PFSK-1 (cell line): ENCODE measurements around the gene MAP6.

Source experiments
- FOXP2 ChIP-seq: optimal IDR thresholded peaks from 2 replicates; pipeline ENCODE3; 2011; ENCODE audit warnings: borderline replicate concordance, control low read depth, inconsistent platforms; ENCODE audit not compliant: insufficient read depth; ENCODE audit errors: extremely low read length, extremely low read depth
- POLR2AphosphoS5 ChIP-seq: IDR thresholded peaks from 2 replicates; pipeline ENCODE4 v1.6.1; 2012; ENCODE audit warnings: low read depth, mild to moderate bottlenecking, control low read depth, low read length, moderate library complexity
- SIN3A ChIP-seq: IDR thresholded peaks from 2 replicates; pipeline ENCODE4 v1.6.1; 2012; ENCODE audit warnings: mild to moderate bottlenecking, low read length, moderate library complexity, borderline replicate concordance; ENCODE audit not compliant: insufficient read depth
- TAF1 ChIP-seq: IDR thresholded peaks from 2 replicates; pipeline ENCODE4 v1.6.1; 2012; ENCODE audit warnings: low read length, control low read depth, borderline replicate concordance; ENCODE audit not compliant: insufficient read depth
- TF ChIP-seq, protein P1 (sequence below), 2 experiments: IDR thresholded peaks; 2 replicates each; pipeline versions ENCODE4 v1.6.1 to v1.8.0; 2011 to 2012; ENCODE audit warnings: low read depth in 2 of 2, low read length in 2 of 2, control low read depth in 1 of 2, inconsistent platforms in 1 of 2, mild to moderate bottlenecking in 1 of 2, moderate library complexity in 1 of 2; ENCODE audit not compliant: insufficient read depth in 1 of 2

The MAP6 gene

DNA sequence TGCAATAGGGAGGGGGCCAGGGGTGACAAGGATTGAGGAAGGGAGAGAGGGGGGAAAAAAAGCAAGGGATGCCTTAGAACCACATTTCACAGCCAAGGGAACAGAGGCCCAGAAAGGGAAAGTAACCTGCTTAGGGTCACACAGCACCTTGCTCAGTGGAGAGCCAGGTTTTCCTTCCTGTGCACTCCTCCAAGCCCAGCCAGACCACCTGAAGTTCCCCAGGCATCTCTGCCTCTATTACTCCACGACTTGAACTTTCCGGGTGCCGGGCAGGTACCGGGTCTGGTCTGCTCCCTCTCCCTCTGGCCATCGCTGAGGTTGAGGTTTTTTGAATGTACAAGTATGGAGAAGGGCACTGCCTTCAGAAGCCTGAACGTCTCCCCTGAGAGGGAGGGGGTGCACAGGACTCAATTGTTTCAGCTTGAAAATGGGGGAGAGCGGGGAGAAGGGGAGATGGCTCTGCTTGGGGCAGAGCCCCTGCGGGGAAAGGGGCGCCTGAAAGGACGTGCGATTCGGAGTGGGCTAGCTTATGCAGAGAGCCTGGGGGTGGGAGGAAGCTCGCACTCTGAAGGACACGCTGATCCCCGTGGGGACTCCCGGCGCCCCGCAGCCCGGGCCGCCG, 107.3 kb downstream of the MAP6 start:
- TF ChIP-seq SIN3A (no peak), FOXP2 (no peak), TAF1 (no peak), POLR2AphosphoS5 (no peak)
- TF ChIP-seq, protein P1, sequence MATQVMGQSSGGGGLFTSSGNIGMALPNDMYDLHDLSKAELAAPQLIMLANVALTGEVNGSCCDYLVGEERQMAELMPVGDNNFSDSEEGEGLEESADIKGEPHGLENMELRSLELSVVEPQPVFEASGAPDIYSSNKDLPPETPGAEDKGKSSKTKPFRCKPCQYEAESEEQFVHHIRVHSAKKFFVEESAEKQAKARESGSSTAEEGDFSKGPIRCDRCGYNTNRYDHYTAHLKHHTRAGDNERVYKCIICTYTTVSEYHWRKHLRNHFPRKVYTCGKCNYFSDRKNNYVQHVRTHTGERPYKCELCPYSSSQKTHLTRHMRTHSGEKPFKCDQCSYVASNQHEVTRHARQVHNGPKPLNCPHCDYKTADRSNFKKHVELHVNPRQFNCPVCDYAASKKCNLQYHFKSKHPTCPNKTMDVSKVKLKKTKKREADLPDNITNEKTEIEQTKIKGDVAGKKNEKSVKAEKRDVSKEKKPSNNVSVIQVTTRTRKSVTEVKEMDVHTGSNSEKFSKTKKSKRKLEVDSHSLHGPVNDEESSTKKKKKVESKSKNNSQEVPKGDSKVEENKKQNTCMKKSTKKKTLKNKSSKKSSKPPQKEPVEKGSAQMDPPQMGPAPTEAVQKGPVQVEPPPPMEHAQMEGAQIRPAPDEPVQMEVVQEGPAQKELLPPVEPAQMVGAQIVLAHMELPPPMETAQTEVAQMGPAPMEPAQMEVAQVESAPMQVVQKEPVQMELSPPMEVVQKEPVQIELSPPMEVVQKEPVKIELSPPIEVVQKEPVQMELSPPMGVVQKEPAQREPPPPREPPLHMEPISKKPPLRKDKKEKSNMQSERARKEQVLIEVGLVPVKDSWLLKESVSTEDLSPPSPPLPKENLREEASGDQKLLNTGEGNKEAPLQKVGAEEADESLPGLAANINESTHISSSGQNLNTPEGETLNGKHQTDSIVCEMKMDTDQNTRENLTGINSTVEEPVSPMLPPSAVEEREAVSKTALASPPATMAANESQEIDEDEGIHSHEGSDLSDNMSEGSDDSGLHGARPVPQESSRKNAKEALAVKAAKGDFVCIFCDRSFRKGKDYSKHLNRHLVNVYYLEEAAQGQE (IDR thresholded peaks at IDR 0.05; ENCODE audit: insufficient read depth in 1 of 2, low read depth in 2 of 2, low read length in 2 of 2) = no peak

- no peak for TF ChIP-seq SIN3A
- TF ChIP-seq TAF1 = no peak
Observed at GRCh38 chr11:75560644-75561043, 108.2 kb downstream of the MAP6 start.

DNA sequence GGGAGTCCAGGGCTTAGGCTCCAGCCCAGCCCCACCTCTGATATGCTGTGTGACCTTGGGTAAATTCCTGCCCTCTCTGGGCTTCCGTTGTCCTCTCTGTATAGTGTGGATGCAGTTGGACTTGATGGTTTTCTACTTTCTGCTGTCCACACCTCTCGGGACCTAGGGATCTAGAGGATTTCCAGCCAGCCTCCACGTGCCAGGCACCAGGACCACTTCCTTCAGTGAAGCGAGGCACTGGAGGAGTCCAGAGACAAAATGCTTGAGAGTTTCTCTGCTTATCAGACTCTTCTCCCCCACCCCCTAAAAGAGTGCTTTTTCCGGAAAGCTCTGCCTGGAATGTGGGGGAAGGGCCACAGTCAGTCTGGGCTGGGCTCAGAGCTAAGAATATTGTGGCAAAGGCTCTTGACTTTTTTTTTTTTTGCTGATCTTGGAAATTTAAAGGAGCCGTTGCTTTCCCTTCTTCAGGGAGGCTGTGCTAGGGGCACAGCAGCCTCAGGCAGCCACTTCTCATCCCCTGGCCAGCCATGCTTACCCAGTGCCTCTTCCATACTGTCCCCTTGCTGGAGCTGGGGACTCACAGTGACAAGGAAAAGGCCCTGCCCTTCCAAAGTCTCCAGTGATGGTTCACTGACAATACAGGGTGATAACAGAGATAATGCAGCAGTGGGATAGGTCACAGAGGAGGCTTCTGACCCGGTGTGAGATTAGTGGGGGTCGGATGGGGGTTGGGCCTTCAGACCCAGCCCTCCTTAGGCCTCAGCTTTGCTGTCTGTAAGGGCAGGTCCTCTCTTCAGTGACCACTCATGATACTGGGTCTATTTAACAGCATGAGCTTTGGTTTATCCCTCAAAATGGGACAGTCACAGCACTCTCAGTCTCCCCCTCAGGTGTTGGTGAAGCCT, 109.6 kb downstream of the MAP6 start:
- no peak for TF ChIP-seq SIN3A
- TF ChIP-seq FOXP2 = no peak
- TF ChIP-seq TAF1 = no peak
- TF ChIP-seq, protein P1 (IDR thresholded peaks at IDR 0.05; ENCODE audit: insufficient read depth in 1 of 2, low read depth in 2 of 2, low read length in 2 of 2) = peak in 1 of 2 experiments; percentile 6; a peak in 1 of 4 replicates
- no peak; the same call in 1 of the 2 replicates for TF ChIP-seq POLR2AphosphoS5

DNA sequence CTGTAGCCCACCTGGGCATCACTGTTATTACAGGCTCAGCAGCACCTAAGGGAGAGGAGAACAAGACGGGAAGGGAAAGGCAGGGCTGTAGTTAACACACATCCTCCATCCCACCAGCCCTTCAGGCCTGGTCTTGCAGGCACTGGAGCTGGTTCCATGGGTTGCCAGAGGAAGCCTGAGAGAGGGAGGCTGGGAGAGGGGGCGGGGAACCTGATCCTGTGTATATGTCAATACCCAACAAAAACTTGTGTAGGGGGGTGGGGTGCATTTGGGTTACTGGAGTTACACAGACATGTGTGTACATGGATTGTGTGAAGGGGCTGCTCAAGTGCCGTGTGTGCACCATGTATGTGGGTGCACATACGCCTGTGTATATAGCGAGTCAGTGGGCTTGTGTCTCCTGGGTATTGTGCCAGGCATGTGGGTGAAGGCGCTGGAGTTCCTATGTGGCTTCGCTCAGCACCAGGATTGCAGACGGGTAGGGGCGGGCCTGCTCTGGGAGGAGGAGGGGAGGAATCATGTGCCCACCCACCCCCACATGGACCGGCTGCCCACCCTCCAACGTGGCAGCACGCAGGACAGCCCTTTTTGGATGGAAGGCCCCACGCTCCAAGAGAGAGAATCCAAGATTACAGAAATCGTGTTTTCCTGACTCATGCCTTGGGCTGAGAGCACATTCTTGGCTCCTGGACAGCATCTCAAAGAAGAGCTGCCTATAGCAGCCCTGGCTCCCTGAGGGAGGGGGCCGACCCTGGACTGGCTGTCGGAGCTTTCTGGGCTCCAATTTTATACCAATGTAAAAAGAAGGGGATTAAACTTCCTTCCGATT, 111.0 kb downstream of the MAP6 start:
- TF ChIP-seq SIN3A = no peak
- TF ChIP-seq TAF1 = no peak
- TF ChIP-seq, protein P1 (IDR thresholded peaks at IDR 0.05; ENCODE audit: insufficient read depth in 1 of 2, low read depth in 2 of 2, low read length in 2 of 2) = no peak
- no peak for TF ChIP-seq POLR2AphosphoS5
- no peak for TF ChIP-seq FOXP2

- TF ChIP-seq POLR2AphosphoS5 = no peak
- no peak for TF ChIP-seq TAF1
- TF ChIP-seq, protein P1 (IDR thresholded peaks at IDR 0.05; ENCODE audit: insufficient read depth in 1 of 2, low read depth in 2 of 2, low read length in 2 of 2) = no peak
- no peak for TF ChIP-seq FOXP2
- no peak for TF ChIP-seq SIN3A
Observed at GRCh38 chr11:75556275-75556674, 112.6 kb downstream of the MAP6 start.
